Activated T-cell treated with anti-CD3 and anti-CD28 coated beads, Interleukin-2, amount 50 U/mL, for 1 hour (primary cell): Measurements from ENCODE around the gene RBM23.
"Not testable (repeated sequence)": the region's sequence is repeated elsewhere in the genome, so short reads cannot be mapped to it uniquely, and the experiment has no call there.

Experiments used
- DNase-seq: peaks from one replicate; pipeline ENCODE4 v3.0.0-alpha.2; 2020

The RBM23 gene

DNA sequence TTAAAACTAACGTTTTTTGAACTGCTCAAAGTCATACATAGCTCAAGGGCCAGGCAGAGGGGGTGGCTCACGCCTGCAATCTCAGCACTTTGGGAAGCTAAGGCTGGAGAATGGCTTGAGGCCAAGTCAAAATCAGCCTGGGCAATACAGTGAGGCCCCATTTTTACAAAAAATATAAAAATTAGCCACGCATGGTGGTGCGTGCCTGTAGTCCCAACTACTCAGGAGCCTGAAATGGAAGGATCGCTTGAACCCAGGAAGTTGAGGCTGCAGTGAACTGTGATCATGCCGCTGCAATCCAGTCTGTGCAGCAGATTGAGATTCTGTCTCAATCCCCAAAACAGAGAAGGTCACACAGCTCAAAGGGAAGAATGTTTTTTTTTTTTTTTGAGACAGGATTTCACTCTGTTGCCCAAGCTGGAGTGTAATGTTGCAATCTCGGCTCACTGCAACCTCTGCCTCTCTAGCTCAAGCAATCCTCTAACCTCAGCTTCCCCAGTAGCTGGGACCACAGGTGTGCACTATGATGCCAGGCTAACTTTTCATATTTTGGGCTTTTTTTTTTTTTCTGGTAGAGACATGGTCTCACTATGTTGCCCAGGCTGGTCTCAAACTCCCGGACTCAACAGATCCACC, 2.9 kb downstream of the RBM23 start:
- no peak for DNase-seq

DNA sequence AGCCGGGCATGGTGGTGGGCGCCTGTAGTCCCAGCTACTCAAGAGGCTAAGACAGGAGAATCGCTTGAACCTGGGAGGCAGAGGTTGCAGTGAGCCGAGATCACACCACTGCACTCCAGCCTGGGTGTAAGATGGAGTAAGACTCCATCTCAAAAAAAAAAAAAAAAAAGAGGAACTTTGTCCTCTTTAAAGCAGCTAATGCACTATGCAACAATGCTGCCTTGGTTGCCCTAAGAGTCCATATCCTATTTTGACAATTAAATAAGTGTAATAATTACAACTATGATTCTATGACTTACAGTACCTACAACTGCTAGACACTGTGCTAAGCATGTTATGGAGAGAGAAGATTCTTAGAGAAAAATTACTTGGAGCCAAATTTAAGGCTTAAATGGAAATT, 4.1 kb downstream of the RBM23 start:
- DNase-seq: not testable (repeated sequence)

DNA sequence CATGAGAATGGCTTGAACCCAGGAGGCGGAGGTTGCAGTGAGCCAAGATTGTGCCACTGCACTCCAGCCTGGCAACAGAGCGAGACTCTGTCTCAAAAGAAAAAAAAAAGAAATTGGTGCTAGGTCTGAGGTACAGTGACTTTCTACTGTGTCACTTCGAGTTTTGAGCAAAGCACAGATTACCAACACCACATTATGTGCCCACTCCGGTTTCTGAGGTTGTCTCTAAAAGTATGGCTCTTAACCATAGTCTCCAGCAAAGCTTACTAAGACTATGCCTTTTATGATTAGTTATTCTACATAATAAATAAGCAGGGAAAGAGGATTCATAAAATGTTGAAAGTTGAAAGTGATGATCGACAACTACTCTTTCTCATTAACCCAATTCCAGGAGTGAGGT, 8.0 kb downstream of the RBM23 start:
- no peak for DNase-seq

DNA sequence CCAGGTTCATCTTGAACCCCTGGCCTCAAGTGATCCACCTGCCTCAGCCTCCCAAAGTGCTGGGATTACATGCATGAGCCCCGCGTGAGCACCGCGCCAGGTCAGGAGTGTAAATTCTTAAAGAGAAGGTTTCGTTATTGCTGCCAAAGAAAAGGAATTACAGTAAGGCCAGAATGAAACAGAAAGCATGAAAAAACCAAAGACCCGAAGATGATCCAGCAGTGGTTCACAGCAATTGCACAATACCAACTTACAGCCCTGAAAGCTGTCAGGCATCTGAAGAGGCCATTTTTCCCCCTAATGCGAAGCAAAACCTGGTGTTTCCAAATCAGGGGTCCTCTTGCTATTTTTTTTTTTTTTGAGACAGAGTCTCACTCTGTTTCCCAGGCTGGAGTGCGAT, 10.3 kb downstream of the RBM23 start:
- DNase-seq: no peak

DNA sequence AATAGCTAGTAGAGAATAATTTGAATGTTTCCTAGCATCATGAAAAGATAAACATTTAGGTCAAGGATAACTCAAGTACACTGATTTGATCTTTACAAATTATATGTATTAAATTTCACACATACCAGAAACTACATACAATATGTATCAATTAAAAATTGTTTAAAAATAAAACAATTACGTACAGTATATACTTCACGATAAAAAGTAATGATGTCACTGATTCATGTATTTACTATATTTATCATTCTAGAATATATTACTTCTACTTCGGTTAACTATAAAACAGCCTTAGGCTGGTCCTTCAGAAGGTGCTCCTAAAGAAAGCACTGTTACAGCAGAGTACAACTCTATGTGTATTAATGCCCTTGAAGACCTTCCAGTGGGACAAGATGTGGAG, 11.5 kb downstream of the RBM23 start:
- no peak for DNase-seq

DNA sequence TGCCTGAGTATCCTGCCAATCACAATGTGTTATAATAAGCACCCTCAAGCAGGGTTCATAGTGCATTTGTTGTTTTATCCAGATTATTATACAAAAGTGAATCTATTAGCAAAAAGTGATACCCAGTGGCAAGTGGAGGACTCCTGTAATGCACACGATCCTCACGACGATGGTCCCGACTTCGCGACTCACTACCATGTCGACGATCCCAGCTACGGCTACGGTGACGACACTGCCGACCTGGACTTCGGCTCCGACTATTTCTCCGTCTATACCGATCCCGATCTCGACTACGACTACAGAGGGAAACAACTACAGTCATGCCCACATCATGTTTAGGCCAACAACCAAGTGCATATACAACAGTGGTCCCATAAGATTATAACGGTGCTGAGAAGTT, 12.9 kb downstream of the RBM23 start:
- DNase-seq: no peak

DNA sequence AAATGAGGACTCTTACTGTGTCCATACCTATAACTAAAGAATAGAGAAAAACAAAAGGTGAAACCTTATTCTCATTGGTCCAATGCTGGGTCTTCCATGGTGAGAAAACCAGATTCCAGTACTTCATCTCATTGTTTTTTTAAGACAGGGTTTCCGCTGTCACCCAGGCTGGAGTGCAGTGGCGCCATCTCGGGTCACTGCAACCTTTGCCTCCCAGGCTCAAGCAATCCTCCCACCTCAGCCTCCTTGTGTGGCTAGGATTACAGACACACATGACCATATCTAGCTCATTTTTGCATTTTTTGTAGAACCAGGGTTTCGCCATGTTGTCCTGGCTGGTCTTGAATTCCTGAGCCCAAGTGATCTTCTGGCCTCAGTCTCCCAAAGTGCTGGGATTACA, 13.3 kb downstream of the RBM23 start:
- DNase-seq: no peak

DNA sequence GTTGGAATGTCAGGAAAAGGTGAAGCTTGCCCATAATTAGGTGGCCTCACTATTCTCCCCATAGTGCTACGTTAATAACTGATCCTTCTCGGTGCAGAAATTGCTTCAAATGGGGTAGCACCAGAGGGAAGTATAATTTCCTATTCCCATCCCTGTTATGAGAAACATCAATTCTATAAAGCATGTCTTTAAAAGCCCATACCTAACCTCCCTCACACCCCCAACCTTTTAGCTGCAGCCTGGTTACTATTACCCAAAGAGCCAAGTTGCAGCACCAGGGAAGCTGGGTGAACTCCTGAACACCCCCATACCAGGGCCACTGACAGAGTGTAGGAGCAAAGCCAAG, 15.2 kb downstream of the RBM23 start:
- DNase-seq: no peak

DNA sequence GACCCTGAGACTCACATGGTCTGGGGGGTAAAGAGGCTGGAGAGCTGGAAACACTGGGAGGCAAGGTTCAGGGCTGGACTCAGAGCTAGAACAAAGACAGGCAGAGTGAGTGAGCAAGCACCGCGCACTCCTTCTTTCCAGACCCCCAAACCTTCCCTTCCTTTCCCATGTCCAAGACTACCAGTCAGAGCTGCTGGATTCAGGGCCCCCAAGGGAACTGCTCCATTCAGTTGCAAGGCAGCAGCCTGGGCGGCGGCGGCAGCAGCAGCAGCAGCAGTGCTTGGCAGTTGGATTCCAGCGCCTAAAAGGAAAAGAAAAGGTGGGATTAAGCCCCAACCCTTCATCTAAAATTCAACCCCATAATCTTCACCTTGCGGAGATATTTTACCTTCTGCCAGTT, 17.1 kb downstream of the RBM23 start:
- DNase-seq: no peak

DNA sequence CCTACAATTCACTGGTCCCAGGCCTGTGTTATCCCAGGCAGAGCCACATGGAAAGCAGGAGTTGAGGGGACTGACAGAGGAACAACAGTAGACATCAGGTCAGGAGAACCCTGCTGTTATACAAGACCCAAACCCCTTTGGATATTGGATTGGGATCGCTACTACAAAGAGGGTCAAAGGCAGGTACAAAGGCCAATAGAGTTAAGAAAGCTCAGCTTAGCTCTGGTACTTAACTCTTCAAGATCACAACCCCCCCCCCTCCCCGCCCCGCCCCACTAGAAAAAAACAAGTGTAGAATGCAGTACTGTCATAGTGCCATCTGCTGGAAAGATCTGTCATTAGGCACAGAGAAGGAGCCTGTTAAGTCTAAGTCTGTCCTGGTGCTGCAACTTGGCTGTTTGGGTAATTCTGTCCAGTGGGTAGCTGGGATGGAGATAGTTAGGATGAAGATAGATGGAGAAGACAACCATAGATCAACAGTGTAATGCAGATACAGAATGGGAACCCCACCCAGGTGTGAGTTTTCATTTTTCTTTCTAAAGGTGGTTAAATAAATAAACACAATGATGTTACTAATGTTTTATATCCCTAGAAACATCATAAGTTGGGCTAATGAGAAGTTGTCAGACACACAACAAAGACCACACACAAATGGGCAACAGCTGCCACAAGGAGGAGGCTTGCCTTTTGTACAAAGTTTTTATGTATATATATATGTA, 18.7 kb downstream of the RBM23 start:
- DNase-seq: no peak

DNA sequence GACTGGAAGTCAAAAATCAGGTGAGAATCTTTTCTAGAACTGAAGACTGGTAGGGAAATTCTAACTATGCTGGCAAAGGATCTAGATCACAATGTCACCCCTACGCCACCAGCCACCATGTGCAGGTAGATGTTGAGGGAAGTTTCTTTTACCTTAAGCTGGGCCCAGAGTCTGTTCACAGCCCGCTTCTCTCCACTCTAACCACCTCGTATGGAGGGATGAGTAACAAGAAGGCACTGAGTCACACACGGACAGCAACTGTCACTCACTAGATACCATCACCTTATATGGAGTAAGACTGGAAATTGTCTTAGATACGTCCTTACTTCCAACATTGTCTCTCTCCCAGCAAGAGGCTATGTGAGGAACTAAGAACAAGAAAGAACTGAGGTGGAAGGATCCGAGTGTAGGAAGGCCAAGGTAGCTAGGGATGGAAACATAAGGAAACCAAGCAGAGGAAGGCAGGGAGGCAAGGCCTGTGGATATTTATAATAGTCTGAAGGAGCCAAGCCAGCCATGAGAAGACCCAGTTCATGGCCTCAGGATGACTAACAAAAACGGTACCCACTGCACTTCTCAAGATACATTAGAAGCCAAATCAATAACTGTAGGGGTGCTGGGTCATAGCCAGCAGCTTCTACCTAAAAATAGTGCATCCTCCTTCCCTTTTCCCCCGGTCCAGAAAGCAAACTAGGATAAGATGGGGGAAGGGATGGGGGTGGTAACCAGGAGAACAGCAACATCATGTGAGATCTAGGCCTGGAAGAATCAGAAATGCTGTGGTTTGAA, 20.5 kb downstream of the RBM23 start:
- DNase-seq: no peak

DNA sequence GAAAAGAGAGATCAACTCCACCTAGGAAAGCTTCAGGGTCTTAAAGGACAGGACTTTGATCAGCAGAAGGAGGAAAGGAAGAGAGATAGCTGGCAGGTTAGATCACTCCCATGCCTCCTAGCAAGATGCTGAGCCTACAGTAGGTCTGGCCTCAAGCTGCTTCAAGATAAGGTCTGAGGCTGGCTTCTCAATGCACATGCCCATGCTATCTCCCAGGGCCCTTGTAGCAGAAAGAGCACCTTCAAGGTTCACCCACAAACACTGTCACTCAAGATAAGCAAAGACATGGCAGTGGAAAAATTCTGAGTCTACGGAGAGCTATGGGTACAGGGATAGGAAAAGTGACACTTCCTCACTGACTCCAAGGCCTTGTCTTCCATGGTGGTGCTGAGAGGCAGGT, 21.6 kb downstream of the RBM23 start:
- no peak for DNase-seq

DNA sequence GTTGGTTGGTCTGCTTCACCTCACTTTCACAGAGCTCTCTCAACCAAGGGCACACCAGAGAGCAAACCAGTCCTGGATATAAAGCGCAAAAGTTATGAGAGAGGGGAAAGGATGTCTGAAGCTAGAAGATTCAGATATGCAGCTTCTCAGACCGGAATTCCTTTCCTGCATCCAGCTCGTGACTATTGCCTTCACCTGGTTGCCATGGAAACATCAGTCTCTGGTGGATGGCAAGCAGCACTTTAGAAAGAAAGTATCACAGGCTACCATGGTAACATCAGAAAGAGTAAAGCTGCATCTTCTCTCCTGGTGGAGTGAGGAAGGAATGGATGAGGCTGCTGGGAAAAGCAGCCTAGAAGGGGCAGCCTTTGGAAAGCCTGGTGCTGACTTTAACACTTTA, 22.2 kb downstream of the RBM23 start:
- DNase-seq: no peak

DNA sequence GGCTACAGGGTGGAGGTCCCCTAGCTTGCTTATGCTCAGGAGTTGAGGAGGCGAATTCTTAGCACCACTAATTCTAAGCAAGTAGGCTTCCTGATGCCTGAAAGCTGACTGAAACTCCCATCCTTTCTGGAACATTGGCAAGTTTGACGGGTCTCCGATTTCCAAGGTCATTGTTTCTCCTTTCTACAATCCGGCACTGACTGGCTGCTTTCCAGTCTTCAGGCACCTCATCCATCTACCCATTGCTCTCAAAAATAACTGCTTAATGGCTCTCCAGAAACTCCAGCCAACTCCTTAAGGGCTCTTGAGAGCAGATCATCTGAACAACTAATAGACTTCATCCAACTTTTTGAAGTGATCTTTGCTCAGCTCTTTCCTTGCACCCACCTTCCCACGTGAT, 22.6 kb downstream of the RBM23 start:
- no peak for DNase-seq

DNA sequence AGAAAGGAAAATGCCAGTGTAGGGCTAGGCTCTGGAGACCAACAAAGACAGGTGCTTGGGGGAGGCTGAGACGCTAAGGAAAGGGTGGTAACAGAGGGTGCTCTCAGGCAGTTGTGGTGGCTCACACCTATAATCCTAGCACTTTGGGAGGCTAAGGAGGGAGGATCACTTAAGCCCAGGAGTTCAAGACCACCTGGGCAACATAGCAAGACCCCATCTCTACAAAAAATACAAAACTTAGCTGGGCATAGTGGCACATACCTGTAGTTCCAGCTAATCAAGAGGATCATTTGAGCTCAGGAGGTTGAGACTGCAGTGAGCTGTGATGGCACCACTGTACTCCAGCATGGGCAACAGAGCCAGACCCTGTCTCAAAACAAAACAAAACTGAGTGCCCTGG, 23.5 kb downstream of the RBM23 start:
- DNase-seq: no peak

DNA sequence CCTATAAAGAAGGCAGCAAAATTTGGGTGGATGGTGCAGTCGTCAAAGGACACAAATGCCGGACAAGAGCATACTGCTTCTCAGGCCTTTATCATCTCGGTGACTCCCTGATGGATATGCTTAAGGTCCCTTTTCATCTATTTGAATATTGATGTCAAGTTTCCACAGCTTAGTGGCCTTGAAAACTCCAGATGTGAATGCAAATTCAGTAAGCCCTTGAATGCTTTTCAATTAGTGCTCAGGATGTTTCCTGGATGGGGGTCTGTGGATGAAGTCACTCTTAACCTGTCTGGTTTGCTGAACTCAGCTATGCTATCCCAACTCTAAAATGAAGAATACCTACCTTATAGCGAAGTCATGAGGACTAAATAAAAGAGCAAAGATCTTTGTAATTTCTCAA, 25.2 kb downstream of the RBM23 start:
- DNase-seq: no peak

DNA sequence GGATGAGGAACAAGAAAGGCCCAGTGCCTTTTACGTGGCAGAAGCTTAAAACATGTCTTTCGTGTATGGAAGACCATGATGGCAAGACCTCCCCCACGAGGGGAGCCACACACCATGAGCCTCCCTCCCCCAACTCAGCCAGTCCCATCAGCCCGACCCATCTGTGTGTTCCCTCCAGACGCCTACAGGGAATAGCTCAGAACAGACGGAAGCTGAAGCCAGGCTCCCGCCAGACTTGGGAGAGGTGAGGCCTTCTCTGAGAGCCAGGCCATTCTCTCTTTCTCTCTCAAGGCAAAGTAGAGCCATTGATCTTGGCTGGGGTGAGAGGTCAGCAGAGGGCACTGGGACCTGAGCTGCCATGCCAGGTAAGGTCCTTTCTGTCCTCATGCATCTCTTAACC, 26.5 kb downstream of the RBM23 start:
- DNase-seq: no peak

DNA sequence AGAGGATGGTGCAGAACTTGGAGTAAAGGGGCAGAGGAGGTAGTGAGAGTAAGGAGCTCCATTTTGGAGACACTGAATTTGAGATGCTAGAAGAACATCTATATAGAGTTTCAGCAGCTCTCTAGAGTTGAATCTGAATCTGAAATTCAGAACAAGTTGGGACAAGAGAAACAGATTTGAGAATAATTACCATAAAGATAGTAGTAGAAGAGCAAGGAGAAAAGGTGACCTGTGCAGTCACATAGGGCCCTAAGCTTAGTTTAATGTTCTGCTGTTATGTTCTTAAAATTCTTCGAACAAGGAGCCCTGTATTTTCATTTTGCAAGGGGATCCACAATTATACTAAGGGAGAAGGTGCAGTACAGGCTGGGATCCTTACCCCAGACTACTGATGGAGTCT, 28.5 kb downstream of the RBM23 start:
- no peak for DNase-seq

DNA sequence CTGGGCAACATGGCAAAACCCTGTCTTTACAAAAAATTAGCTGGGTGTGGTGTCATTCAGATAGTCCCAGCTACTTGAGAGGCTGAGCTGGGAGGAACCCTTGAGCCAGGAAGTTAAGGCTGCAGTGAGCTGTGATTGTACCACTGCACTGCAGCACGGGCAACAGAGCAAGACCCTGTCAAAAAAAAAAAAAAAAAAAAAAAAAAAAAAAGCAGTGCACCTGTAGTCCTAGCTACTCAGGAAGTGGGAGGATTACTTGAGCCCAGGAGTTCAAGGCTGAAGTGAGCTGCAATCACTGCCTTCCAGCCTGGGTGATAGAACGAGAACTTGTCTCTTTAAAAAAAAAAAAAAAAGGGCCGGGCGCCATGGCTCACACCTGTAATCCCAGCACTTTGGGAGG, 30.3 kb downstream of the RBM23 start:
- no peak for DNase-seq

DNA sequence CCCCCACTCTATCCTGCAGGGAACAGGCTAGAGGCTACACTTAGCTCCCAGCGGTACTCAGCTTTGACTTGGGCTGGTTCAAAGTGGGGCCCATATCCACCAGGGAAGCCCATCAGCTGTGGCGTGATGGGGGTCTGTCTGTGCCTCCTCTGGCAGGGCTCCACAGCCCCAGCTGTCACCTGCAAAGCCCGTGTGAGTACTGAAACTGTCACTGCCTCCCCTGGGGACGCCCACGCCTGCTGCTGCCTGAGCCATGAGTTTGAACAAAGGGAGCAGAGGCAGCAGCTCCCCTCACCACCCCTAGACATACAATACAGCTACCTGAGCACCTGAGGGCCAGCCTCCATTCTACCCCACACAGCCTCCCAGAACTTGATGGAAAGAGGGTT, 31.0 kb downstream of the RBM23 start:
- peak; percentile 46 for DNase-seq

DNA sequence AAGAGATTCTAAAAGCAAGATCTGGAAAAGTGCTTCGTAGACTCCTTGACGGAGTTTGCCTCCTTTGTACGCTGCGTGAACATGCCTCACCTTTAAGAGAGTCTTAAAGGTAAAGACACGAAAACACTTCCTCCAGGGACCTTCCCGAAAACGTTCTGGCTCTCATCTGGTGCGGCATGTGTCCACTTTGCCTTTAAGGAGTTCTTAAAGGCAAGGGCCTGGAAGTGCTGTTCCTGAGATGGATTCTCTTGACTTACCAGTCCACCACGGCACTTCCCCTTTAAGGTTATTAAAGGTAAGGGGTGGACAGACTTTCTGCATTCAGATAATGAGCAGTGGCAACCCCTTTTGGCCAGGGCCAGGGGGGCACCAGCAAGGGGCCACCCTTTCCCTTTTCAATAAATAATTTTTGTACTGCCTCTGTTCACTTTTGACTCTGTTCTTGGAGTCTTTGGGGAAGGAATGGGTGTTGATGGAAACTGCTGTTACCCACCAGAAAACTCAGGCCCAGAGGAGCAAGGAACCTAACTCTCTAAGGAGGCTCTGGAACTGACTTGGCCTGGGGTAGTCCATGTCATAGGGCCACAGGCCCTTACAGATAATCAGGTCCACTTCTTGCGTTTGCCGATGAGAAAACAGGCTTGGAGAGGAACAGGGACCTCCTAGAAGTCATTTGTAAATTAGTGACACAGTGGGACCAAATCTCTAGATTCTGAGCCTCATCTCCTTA, 31.5 kb downstream of the RBM23 start:
- DNase-seq: no peak

DNA sequence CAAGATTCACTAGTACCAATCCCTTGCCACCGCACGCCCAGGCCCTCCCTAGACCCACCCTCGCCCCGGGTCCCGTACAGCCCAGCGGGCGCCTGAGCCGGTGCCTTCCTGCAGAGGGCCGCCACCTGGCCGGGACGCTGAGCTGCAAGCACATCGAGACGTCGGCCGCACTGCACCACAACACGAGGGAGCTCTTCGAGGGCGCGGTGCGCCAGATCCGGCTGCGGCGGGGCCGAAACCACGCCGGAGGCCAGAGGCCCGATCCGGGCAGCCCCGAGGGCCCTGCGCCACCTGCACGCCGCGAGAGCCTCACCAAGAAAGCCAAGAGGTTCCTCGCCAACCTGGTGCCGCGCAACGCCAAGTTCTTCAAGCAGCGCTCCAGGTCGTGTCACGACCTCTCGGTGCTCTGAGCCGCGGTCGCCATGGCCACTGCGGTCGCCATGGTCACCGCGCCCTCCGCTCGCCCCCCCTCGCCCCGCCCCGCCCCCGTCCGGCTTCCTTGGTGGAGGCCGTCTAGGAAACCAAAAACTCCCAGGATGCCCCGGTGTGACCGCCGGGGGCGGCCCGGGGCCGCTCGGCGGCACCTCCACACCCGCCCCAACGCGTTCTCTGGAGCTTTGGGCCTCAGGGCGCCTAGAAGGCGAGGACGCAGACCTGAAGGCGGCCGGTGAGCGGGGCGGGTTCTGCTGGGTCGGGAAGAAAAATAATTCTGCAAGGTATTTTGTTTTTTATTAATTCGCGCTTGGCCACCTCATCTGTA, 32.3 kb downstream of the RBM23 start:
- DNase-seq: peak; percentile 73

DNA sequence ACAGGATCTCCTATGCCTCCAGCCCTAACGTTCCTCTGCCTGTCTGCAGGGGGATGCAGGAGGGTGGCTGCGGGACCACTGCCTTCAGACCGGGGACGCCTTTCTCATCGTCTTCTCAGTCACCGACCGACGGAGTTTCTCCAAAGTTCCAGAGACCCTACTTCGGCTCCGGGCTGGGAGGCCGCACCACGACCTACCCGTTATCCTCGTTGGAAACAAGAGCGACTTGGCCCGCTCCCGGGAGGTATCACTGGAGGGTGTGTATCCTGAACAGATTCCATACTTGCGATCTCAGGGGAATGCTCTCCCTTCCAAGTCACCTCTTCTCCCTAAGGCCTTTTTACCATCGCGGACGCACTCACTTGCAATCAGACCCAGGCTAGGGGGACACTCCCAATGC, 33.0 kb downstream of the RBM23 start:
- no peak for DNase-seq
